NK-92 treated with Interleukin-12 subunit alpha and Interleukin-12 subunit beta, amount 100 ng/mL, for 24 hours (cell line): ENCODE measurements around the gene CNOT1.
"Not testable (repeated sequence)": the region's sequence is repeated elsewhere in the genome, so short reads cannot be mapped to it uniquely, and the experiment has no call there.

Source experiments
- DNase-seq: peaks from one replicate; lab custom pipeline; 2025; lab: John Stamatoyannopoulos, UW

Gene CNOT1

DNA sequence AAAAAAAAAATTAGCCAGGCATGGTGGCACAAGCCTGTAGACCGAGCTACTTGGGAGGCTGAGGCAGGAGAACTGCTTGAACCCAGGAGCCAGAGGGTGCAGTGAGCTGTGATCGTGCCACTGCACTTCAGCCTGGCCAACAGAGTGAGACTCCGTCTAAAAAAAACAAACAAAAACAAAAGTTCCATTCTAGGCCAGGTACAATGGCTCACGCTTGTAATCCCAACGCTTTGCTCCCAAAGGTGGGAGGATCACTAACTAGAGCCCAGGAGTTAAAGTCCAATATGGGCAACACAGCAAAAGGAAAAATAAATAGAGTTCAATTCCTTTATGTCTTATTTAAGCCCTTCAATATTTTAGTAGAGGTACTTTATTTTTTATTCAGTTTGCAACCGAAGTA, 47.5 kb downstream of the CNOT1 start:
- DNase-seq = no peak

DNA sequence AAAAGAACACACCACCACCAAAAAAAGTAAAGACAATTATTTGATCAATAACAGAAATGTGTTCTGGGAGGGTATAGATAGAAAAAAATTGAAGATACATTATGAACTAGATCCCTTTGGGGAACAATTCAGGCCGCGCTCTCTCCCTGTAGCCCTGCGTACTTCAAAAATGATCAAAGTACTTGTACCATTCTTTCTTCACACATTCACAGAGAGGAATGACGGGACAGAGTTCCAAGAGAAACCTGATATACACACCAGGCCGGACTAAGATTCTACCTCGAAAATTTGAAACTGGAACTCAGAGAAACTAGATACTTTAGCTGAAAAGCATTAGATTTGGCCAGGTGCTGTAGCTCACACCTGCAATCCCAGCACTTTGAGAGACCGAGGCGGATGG, 50.0 kb downstream of the CNOT1 start:
- no peak for DNase-seq

DNA sequence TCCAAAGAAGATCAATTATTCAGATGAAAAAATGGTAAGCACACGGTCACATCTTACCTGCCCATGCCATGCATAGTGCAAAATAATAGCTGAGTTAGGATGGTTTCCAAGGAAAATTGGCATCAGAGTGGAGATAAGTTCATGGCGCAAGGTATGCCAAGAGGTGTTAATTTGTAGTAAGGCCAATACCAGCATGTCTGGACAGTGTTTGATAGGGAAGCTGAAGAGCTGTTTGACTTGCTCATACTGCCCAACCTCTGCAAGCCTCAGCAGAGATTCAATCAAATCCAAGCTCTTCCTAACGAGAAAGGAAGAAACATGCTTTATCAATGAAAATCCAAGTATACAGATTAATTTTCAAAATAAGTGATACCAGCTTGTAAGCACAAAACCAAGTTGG, 51.0 kb downstream of the CNOT1 start:
- no peak for DNase-seq

GRCh38 chr16:58577141-58577540, 52.5 kb downstream of the CNOT1 start:
- DNase-seq = no peak

DNA sequence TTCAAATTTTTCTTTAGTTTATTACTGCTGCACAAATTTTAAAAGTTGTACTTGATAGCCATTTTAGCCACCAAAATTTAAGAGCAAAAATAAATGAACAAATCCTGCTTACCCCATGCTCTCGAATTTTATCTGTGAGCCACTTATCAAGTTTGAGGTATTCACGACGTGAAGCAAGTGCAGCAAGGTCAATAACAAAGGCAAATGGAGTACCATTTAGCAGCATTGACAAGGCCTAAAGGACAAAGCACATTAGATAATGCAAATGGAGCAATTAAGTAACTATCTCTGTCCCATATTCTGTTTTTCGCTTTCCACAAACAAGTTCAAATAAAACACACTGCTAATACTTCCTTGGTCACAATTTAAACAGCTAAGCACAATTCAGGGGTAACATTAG, 54.7 kb downstream of the CNOT1 start:
- DNase-seq = no peak

DNA sequence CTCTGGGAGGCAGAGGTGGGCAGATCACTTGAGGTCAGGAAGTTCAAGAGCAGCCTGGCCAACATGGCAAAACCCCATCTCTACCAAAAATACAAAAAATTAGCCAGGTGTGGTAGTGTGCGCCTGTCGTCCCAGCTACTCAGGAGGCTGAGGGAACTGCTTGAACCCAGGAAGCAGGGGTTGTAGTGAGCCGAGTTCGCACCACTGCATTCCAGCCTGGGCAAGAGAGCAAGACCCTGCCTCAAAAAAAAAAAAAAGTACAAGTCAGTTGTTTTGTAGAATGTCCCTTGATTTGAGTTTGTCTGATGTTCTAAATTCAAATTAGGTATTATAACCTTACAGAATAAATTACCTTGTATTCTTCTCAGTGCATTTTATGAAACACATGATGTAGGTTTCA, 63.9 kb downstream of the CNOT1 start:
- DNase-seq = not testable (repeated sequence)

- no peak for DNase-seq
These were observed 65.9 kb downstream of the CNOT1 start for GRCh38 chr16:58563775-58564174.

DNA sequence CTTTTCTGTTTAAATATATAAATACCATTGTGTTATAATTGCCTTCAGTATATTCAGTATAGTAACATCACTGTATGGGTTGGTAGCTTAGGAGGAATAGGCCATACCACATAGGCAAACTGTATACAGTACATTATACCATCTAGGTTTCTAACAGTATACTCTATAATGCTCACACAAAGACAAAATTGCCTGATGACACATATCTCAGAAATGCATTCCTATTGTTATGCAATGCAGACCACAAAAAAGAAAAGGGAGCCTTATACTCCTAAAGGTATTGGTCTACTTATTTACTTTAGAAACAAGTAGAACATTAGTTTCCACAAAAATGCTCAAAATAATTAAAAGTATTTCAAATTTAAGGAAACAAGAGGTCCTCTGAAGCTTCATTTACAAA, 66.4 kb downstream of the CNOT1 start:
- DNase-seq = no peak

DNA sequence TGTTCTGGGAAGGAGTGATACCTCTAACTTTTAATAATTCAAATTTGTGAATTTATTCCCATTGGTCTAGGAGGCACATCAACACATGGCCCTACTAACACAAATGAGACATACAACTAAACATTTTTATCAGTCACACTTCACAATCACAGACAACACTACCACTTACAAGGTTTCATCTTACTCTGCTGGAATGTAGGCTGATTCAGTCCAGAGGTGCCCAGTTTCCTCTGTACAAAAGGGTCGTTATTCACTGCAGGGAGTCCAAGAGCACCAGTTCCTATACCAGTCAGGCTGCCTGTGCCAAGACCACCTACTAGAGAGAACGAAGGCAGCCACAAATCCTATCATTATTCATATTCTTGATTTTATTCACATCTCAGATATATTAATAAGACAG, 72.9 kb downstream of the CNOT1 start:
- DNase-seq = no peak

DNA sequence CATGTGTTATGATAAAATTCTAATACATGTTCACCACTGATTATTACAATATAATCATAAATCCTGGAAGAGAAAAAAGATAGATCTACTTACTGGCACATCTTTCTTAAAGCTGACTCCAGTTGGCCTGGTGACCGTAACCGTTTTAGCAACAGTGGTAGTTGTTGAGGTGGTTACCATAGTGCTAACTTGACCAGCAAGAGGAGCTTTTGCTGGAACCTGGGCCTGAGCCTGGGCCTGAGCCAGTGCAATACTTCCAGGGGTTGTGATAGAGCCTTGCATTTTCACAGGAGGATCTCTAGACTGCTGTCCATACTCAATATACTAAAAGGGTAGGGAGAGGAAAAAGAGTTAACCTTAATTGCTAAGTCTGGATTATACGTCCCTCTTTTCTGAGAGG, 78.1 kb downstream of the CNOT1 start:
- no peak for DNase-seq

DNA sequence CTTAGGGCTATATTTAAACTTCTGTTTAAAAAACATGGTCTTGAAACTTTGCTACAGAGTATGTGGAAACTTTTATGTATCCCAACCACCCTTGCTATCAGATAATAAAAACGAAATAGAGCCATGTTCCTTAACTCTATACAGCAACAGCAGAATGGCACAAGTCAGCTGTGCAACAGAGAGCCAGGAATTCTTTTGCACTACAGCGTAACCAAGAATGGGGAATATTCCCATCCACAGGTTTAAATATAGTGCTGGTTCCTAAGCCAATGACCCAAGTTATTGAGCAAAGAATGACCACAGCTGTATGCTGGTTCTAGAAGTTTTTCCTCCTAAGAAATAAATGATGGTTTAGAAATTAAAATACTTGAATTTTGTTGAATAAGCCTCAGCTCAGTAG, 81.2 kb downstream of the CNOT1 start:
- DNase-seq = no peak

- no peak for DNase-seq
These were observed 85.9 kb downstream of the CNOT1 start for GRCh38 chr16:58543685-58544084.

- DNase-seq = no peak
These were observed 87.3 kb downstream of the CNOT1 start for GRCh38 chr16:58542291-58542690.

DNA sequence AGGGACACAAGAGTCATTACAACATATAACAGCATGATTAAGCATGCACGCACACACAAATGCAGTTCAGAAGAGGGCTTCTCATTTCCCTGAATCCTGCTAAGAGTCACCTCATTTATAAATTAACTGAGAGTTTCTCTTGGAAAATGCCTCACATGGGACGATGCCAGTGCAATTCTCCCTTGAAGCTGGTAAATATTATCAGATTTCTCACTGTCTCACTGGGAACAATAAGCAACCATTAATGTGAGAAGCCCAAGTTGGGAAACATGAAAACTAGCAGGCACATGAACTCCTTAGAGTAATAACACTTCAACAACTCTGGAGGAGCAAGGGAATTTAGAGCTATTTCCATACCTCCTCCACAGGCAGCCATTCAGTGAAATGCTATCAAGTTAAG, 87.9 kb downstream of the CNOT1 start:
- no peak for DNase-seq

DNA sequence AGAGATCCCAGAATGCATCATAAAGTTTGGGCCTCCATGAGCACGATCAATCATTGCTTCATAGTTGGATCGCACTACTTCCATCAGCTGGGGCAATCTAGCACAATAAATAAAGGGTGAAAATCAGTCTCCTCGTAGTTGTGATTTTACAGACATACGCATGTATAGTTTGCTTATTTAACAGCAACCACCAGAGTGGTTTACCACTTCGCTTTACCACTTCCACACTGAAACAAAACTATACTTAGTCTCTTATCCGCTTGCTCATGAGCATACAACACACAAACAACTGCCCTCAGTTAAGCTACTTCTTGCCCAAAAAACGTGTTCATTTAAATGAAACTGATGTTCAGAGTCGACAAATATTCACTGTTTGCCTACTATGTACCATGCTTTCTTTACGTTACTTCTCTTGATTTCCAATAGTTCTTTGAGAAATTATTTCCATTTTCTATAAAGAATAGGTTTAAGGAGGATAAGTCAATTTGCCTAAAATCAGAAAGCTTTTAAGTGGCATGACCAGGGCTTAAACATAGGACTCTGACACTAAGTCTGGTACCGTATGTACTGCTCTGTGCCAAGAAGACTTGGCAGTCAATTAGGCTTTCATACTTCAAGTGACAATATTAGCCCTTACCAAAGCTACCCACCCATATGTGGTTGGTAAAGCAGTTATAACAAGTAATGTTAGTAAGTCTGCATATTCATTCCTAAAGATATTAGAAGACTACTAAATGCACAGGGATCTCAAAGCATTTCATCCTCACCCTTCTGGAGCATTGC, 92.3 kb downstream of the CNOT1 start:
- no peak for DNase-seq

DNA sequence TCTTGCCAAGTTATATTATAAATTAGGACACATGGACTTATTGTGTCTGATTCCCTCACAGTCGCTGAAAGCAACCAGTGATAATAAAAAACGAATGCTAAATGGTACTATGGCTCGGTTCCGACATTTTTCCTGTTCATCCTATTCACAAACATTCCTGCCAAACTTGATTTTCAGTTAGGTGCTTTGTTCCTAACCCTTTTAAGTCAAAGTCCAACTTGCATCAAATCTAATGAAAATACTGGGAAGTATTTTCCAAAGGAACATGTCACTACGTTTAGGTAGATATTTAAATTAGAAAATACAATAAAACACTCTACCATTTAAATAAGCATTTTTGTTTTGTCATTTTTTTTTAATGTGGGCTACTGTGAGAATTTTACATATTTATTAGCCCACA, 93.3 kb downstream of the CNOT1 start:
- no peak for DNase-seq

DNA sequence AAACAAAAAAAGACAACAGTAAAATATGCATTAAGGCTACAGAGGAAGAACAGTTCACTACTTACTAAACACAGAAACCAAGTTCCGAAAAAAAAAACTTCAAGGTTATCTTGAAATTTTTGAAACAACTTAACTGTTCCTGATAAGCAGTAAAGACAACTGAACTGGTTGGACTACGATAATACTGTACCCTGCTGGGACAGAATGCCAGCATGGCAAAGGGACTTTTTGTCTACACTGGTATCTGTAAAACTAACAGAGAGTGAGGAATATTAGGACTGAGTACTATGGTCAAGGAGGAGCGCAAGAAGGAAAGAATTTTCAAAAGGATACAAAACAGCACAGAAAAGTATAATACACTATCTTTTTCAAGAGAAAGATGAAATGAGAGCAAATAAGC, 94.5 kb downstream of the CNOT1 start:
- DNase-seq = no peak

GRCh38 chr16:58533751-58534470, 95.7 kb downstream of the CNOT1 start:
- no peak for DNase-seq

DNA sequence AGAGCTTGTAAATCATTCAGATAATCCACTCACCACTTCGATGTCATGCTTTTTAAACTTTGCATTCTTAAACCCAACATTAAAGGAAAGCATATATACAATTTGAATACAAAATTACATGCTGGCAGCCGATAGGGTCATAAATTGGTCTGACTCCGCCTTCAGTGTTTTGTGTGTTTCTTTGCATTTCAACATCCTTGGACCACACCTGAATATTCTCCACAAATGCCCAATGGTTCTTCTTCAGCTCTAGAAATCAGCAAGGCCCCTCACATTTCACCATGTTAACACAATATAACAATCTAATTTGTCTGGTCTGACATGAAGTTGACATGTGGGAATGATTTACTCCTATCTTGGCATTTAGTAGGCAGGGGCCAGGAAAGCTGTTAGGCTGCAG, 97.2 kb downstream of the CNOT1 start:
- no peak for DNase-seq

DNA sequence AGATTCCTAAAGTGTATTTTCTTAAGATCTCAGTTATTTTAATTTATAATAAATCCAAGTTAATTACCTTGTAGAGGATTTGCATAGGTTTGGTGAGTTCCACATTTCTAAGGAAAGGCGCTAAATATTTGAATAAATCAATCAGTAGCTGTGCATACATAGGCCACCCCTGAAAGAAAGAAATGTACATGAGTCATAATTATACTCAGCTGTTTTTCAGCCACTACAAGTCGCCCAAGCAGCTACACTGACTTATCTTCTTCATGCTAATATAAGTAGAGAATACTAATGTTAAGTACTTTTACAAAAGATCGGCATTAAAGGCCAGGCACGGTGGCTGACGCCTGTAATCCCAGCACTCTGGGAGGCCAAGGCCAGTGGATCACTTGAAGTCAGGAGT, 99.4 kb downstream of the CNOT1 start:
- no peak for DNase-seq

- DNase-seq = no peak
These were observed 109.9 kb downstream of the CNOT1 start for GRCh38 chr16:58519707-58520106.

DNA sequence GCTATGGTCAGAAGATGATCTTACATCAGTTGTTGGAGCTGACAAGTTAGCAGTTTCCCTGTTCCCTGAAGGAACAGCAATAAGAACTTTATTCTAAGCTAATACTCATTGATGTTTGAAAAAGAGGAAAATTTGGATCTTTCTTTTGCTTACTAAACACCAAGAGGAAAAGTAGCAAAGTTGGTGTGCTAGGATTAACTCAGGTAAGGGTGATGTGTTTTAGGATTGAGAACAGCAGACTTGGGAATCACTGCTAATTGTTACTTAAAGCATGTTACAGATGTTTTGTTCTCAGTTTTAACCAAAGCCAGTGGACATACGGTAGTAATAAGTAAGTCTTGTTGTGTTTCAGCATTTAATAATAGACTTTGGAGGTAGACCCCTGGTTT, 110.7 kb downstream of the CNOT1 start:
- no peak for DNase-seq

GRCh38 chr16:58518083-58518979, 111.3 kb downstream of the CNOT1 start:
- DNase-seq = no peak
